K562 (cell line): ENCODE measurements around the gene SERINC3. TPM values are rescaled to one million over a fixed set of nuclear protein-coding genes. Genes with fewer than 3 reads are reported as not detected.

Experiments used
- ATAC-seq: fragments of 200-7000 bp; cut with Tn5 transposase; 3 replicates; pipeline ENCODE4 v1.9.1; 2020; ENCODE audit warnings: moderate library complexity
- BruUV-seq: library from RNA; stranded (reverse); fragments of 400-500 nt; replicated peaks from 2 replicates; lab custom pipeline; 2021; lab: Mats Ljungman, UMichigan
- CTCF ChIA-PET: fragments of 300-600 bp; formaldehyde crosslinking; extraction: SDS; loops from one replicate; lab custom pipeline; 2021; ENCODE audit warnings: low intra/inter-chr PET ratio; lab: Yijun Ruan, JAX
- POLR2A ChIA-PET: fragments of 300-600, 350-650 bp; sonication (Branson Sonifier 250); formaldehyde crosslinking; extraction: SDS; loops from one replicate; lab custom pipeline; 2021; ENCODE audit warnings: antibody characterized with exemption, inconsistent platforms; lab: Yijun Ruan, JAX
- DNase-seq, 4 experiments: peaks; one replicate each; pipeline versions ENCODE4 v3.0.0 to v3.0.0-alpha.2; 2011 to 2018; ENCODE audit warnings: low spot score in 3 of 4, mixed read lengths in 3 of 4; ENCODE audit errors: extremely low read depth in 1 of 4
- FAIRE-seq: peaks from 2 replicates; lab custom pipeline; 2011; peaks lifted over from hg19 to GRCh38; lab: Jason Lieb, UNC
- H2AFZ ChIP-seq: 2 replicates; pipeline ENCODE4 v1.6.0; 2011; ENCODE audit warnings: low read depth, low read length, control low read depth, inconsistent platforms
- H3K27ac ChIP-seq: fragments of 200-600 bp; 3 replicates; pipeline ENCODE4 v1.8.0; 2011; ENCODE audit warnings: low read depth, mild to moderate bottlenecking, control low read depth, inconsistent platforms, low read length, moderate library complexity, mixed read lengths; ENCODE audit errors: extremely low read depth
- H3K27me3 ChIP-seq, 2 experiments: fragments of 300-600 bp in 1 of 2; 2 replicates in 1 of 2; 3 replicates in 1 of 2; pipeline versions ENCODE4 v1.6.0 to v1.8.0; 2011; ENCODE audit warnings: inconsistent platforms in 2 of 2, low read length in 2 of 2, mild to moderate bottlenecking in 1 of 2, mixed read lengths in 1 of 2, moderate library complexity in 1 of 2; ENCODE audit not compliant: control insufficient read depth in 2 of 2, insufficient read depth in 2 of 2
- H3K36me3 ChIP-seq: fragments of 300-600 bp; 3 replicates; pipeline ENCODE4 v1.8.0; 2011; ENCODE audit warnings: mild to moderate bottlenecking, low read length, inconsistent platforms; ENCODE audit not compliant: control insufficient read depth, insufficient read depth
- H3K4me1 ChIP-seq, 2 experiments: fragments of 200-600 bp in 1 of 2; replicated peaks in 1 of 2; 2 replicates in 1 of 2; 3 replicates in 1 of 2; pipeline versions ENCODE4 v1.5.1 to v1.8.0; 2011; ENCODE audit warnings: inconsistent platforms in 2 of 2, low read length in 2 of 2, mild to moderate bottlenecking in 1 of 2, mixed read lengths in 1 of 2, moderate library complexity in 1 of 2; ENCODE audit not compliant: control insufficient read depth in 2 of 2, insufficient read depth in 2 of 2
- H3K4me2 ChIP-seq: 2 replicates; pipeline ENCODE4 v1.6.1; 2011; ENCODE audit warnings: low read length, control low read depth, inconsistent platforms, mixed read lengths; ENCODE audit not compliant: insufficient read depth
- H3K4me3 ChIP-seq: fragments of 200-600 bp; sonication (generic), shearing (Covaris generic); 2 replicates; pipeline ENCODE4 v1.5.1; 2016; ENCODE audit warnings: control low read depth, inconsistent platforms
- H3K79me2 ChIP-seq: fragments of 200-600 bp; 3 replicates; pipeline ENCODE4 v1.8.0; 2011; ENCODE audit warnings: low read length, inconsistent platforms; ENCODE audit not compliant: control insufficient read depth, insufficient read depth
- H3K9ac ChIP-seq, 2 experiments: 2 replicates each; pipeline versions ENCODE4 v1.6.0 to v1.6.1; 2011; ENCODE audit warnings: low read depth in 2 of 2, low read length in 2 of 2, control low read depth in 1 of 2, inconsistent platforms in 1 of 2, mild to moderate bottlenecking in 1 of 2, mixed read lengths in 1 of 2; ENCODE audit not compliant: insufficient read depth in 1 of 2
- H3K9me1 ChIP-seq: one replicate; pipeline ENCODE4 v1.6.0; 2011; ENCODE audit warnings: inconsistent platforms, mild to moderate bottlenecking, low read length, moderate library complexity; ENCODE audit not compliant: control insufficient read depth, insufficient read depth
- H3K9me3 ChIP-seq: replicated peaks from 2 replicates; pipeline ENCODE4 v1.5.1; 2011; ENCODE audit warnings: low read depth, low read length, inconsistent platforms; ENCODE audit not compliant: control insufficient read depth, insufficient read depth
- H4K20me1 ChIP-seq: replicated peaks from 2 replicates; pipeline ENCODE4 v1.6.1; 2011; ENCODE audit warnings: low read length, inconsistent platforms, mixed read lengths; ENCODE audit not compliant: control insufficient read depth, insufficient read depth
- FOXA3 ChIP-seq, 2 experiments: fragments of 450-650 bp in 1 of 2; sonication (generic) in 1 of 2; formaldehyde crosslinking; IDR thresholded peaks in 1 of 2; conservative IDR thresholded peaks in 1 of 2; 2 replicates each; pipeline versions ENCODE4 v1.4.0 to v1.8.0; 2020 to 2022; ENCODE audit warnings: mild to moderate bottlenecking in 2 of 2, missing genetic modification reagents in 1 of 2
- KLF10 ChIP-seq: fragments of 250-450 bp; sonication (Bioruptor Pico); IDR thresholded peaks from 2 replicates; pipeline ENCODE4 v1.6.1; 2021; ENCODE audit warnings: matching md5 sums
- ZNF12 ChIP-seq: sonication (generic); formaldehyde crosslinking; IDR thresholded peaks from 2 replicates; pipeline ENCODE4 v1.4.0; 2020; ENCODE audit warnings: mild to moderate bottlenecking, missing genetic modification reagents
- WGBS: fragments of 100-300 bp; shearing (Covaris generic); methylation state at CpG from one replicate; pipeline ENCODE4 v1.1.6; 2016; ENCODE audit warnings: low coverage, mixed read lengths; ENCODE audit not compliant: insufficient coverage; ENCODE audit errors: missing lambda C conversion rate; 5-methylcytosine and 5-hydroxymethylcytosine counted together
- in situ Hi-C: fragments of 300-500 bp; cut with MboI; formaldehyde crosslinking; loops from 4 replicates; pipeline ENCODE4 v1.15.0; 2018; ENCODE audit warnings: inconsistent platforms, mixed read lengths
- intact Hi-C: fragments of 100-400 bp; cut with micrococcal nuclease; formaldehyde crosslinking; loops from 2 replicates; pipeline ENCODE4 v1.14.2; 2022
- polyA plus RNA-seq, 8 experiments: library from polyadenylated mRNA; depleted of rRNA in 4 of 8; stranded (reverse) in 5 of 8; unstranded in 3 of 8; fragments of >200 nt; fragmentation: Nextera tagmentation in 2 of 8; fragmentation: Illumina TruSeq in 1 of 8; extraction: Ambion mirVana in 2 of 8; extraction: Trizol in 1 of 8; gene quantifications; 2 replicates each; pipeline versions ENCODE4 v1.2.1 to v1.2.3, GENCODE V29; 2011 to 2014; ENCODE audit warnings: inconsistent platforms in 1 of 8, missing spikeins in 1 of 8
- total RNA-seq, 7 experiments: library from RNA; depleted of rRNA in 6 of 7; stranded (reverse); fragments of >200 nt in 6 of 7; fragmentation: Illumina TruSeq in 2 of 7; extraction: Trizol in 2 of 7; gene quantifications; 2 replicates each; pipeline versions ENCODE4 v1.2.1 to v1.2.3, GENCODE V29; 2011 to 2021; ENCODE audit warnings: low replicate concordance in 1 of 7
- TF ChIP-seq, protein P1 (sequence below): fragments of 250-450 bp; sonication (Bioruptor Pico); IDR thresholded peaks from 2 replicates; pipeline ENCODE4 v1.8.0; 2022; ENCODE audit warnings: inconsistent platforms

The SERINC3 gene
- total and polyA plus RNA-seq, 9 of the 15 experiments (the other 6 are each of a cell fraction or from before 2014, with no cell fraction given), result 24.7 to 107 (median 48.8) TPM

DNA sequence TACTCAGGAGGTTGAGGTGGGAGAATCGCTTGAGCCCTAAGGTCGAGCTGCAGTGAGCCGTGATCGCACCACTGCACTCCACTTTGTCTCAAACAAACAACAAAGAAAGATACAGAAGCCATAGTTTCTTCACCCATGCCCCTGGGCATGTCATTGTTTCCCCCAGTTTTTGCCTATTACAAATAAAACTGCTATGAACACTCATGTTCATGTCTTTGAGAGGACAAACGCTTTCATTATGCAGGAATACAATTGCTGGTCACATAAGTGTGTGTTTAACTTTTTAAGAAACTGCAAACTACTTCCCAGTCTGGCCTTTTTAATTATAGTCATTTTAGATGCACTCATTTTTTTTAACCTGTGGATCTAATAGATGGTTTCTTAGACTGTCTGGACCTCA is 58.4 kb downstream of the SERINC3 start:
- no peak overlapping the region for H3K4me3 ChIP-seq
- ChIA-PET CTCF (interaction anchor here (6.2 kb wide), 1 partner anchor 75 kb away, joined by 54 read pairs; no protein-coding TSS in a partner anchor), POLR2A (no interaction called here)
- in situ Hi-C loops (loop anchor here (5.0 to 10.0 kb wide), 2 partner anchors 76 to 249 kb away; partner anchors contain the start of gene OSER1), intact Hi-C loops (loop anchor here (10.0 kb wide), 1 partner anchor 349 kb away; no protein-coding TSS in a partner anchor)
- no peak overlapping the region for H3K4me2 ChIP-seq
- H3K4me1 ChIP-seq, result no peaks in the 10 kb centered on the region
- H3K27me3 ChIP-seq, result peaks cover 19 to 48% of the 10 kb centered on the region in 2 experiments
- no peaks in the 10 kb centered on the region for H3K9me1 ChIP-seq
- no peaks in the 10 kb centered on the region for H3K9me3 ChIP-seq
- no peak overlapping the region for H3K9ac ChIP-seq
- ATAC-seq (no peak), DNase-seq (no peak), FAIRE-seq (no peak)
- H4K20me1 ChIP-seq, result no peaks in the 10 kb centered on the region
- no peak overlapping the region for H3K27ac ChIP-seq
- H3K36me3 ChIP-seq, result no peaks in the 10 kb centered on the region
- TF ChIP-seq FOXA3 (CRISPR knock-in tag; conservative IDR thresholded peaks at IDR 0.05 in 1 of 2, IDR thresholded peaks at IDR 0.05 in 1 of 2), result no peak
- no peak for TF ChIP-seq KLF10
- TF ChIP-seq ZNF12, result no peak
- TF ChIP-seq, protein P1, sequence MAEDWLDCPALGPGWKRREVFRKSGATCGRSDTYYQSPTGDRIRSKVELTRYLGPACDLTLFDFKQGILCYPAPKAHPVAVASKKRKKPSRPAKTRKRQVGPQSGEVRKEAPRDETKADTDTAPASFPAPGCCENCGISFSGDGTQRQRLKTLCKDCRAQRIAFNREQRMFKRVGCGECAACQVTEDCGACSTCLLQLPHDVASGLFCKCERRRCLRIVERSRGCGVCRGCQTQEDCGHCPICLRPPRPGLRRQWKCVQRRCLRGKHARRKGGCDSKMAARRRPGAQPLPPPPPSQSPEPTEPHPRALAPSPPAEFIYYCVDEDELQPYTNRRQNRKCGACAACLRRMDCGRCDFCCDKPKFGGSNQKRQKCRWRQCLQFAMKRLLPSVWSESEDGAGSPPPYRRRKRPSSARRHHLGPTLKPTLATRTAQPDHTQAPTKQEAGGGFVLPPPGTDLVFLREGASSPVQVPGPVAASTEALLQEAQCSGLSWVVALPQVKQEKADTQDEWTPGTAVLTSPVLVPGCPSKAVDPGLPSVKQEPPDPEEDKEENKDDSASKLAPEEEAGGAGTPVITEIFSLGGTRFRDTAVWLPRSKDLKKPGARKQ (CRISPR knock-in tag), result no peak
- H3K79me2 ChIP-seq, result no peaks in the 10 kb centered on the region
- WGBS, result 0% methylated on average over 5 of the region's 5 CpGs
- no peak overlapping the region for H2AFZ ChIP-seq
- no TSS peak for BruUV-seq
